CD4-positive, alpha-beta T cell treated with Interferon gamma for 1 hour (primary cell): ENCODE results near the gene AGMO.

Experiments used
- DNase-seq: peaks from one replicate; pipeline ENCODE4 v3.0.0-alpha.2; 2020

Gene AGMO

GRCh38 chr7:15494711-15495110 is 67.1 kb downstream of the AGMO start:
- DNase-seq: no peak

DNA sequence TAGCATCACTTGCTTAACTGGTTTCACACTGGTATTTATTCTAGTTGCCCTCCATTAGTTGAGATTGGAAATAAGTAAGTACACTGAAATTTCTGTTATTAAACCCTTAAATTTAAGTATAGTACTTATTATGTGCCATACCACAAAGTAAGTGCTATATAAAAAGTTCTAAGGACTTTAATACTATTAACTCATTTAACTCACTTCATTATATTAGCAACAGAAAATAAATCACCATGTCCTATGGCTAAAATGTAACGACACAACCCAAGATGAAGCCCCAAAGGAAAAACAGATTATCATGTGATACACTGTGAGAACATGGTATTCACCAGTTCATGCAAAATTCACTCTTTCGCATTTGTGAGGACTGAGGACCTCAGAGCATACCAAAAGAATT is 70.5 kb downstream of the AGMO start:
- DNase-seq: no peak

- DNase-seq: no peak
Observed at GRCh38 chr7:15490291-15490690, 71.5 kb downstream of the AGMO start.

- DNase-seq: no peak
Observed at GRCh38 chr7:15489861-15490260, 72.0 kb downstream of the AGMO start.

- no peak for DNase-seq
Observed at GRCh38 chr7:15489383-15489782, 72.4 kb downstream of the AGMO start.

GRCh38 chr7:15488401-15488800 is 73.4 kb downstream of the AGMO start:
- no peak for DNase-seq

GRCh38 chr7:15487896-15488295 is 73.9 kb downstream of the AGMO start:
- no peak for DNase-seq

DNA sequence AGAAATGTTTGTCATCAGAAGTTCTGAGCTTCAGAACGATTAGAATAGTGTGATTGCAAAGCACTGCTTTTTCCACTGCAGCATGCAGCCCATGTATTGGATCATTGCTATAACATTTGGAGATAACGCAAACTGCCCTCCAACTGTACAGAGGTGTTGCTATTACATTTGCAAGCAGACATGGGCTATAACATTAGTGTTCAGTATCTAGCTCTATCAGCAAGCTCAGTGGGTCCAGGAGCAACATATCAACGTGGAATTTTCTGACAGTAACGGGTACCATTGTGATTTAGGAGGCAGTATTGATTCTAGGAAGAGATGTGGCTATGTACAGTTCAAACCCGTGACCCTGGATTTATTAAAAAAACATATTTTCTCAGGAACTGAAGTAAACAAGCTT is 75.8 kb downstream of the AGMO start:
- DNase-seq: no peak

- DNase-seq: no peak
Observed at GRCh38 chr7:15485431-15485830, 76.4 kb downstream of the AGMO start.

- DNase-seq: no peak
Observed at GRCh38 chr7:15481132-15481531, 80.7 kb downstream of the AGMO start.

GRCh38 chr7:15478401-15478800 is 83.4 kb downstream of the AGMO start:
- DNase-seq: no peak

GRCh38 chr7:15476531-15476918 is 85.3 kb downstream of the AGMO start:
- no peak for DNase-seq

GRCh38 chr7:15475808-15476530 is 85.8 kb downstream of the AGMO start:
- no peak for DNase-seq

DNA sequence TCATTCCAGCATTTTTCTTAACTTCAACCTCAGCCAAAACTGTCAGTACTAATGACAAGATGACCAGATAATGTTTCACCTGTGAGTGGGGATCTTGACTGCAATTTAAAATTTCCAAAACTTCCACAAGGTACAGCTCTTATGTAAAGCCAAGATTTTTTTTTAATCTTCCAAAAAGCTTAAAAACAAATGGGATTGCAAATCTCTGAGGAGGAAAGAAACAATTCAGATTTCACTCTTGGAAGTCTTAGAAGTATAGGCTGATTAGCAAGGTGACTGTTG is 90.2 kb downstream of the AGMO start:
- DNase-seq: no peak

DNA sequence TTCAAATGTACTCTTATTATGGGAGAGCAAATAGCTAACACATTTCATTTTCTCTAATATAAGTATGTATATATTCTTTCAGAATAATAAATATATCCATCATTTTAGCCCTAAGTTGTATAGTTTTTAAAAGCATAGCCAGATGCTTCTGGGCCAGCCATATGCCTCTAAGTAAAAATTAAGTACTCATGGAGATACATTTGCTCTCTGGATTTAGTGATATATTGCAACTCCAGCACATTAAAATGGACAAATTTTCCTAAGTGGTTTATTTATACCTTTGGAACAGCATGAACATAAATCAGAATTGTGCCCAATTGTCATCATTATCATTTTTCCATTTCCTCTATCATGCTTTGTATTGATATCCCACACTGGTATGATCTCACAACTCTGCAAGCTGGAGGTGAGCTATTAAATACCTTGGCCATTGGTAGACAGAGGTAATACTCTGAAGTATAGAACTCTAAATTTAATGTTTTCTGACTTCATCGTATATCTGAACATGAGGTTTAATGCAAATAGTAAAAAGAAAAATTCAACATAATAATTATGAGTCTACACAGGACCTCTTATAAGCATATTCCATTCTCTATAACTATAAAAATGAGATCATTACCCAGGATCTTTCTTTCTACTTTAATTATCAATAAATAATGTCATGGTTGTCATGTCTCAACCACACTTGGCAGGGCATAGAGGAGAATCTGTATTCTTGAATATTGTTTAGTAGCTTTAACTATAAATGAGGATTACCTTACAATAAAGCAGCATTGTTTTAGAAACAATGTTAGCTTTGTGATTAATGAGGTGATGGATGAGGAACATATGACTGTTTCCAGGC is 90.8 kb downstream of the AGMO start:
- DNase-seq: no peak

DNA sequence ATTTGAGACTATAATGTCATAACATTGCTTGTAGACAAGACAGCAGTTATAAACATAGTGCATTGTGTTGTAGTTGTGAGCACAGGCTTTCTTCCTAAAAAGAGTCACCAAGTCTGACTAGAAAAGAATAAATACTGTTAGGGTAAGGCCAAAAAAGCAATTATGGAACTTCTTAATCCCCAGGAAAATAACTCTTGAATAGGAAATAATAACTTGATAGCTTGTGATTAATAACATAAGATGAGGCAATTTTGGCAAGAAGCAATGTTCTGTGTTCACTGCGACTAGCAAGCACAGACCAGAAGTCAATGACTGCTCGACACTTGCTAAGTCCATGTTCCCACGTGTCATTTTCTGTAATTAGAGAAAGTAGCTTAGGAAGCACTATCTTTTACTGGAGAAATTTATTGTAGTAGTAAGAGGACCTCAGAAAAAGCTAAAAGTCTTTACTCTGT is 97.1 kb downstream of the AGMO start:
- DNase-seq: no peak

GRCh38 chr7:15463801-15464666 is 97.8 kb downstream of the AGMO start:
- DNase-seq: no peak

DNA sequence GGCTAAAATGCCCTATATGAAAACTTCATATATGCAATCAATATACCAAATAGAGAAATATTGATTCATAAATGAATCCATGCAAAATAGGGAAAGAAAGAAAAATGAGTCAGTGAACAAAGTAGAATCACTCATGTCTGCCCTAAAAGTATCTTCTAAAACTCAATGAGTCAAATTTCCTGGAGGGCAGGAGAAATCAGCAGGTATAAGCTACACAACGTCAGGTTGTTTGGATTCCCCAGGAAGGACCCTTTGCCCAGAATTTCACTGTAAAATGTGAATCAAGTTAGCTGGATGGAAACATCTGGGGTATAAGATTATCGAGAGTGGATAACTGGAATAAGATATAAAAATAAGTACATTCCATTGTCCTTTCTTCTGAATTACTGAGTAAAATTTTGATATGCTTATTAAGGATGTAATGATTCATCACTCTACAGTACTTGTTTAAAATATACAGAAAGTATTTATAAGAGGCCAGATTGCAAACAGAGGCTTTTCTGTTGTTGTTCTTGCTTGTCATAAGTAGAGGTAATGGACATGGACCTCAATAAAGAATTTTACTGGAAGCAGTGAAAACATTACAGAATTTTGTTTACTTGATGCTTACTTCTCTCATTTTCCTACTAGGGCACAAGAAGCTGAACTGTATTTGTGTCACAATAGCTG is 99.0 kb downstream of the AGMO start:
- DNase-seq: no peak

DNA sequence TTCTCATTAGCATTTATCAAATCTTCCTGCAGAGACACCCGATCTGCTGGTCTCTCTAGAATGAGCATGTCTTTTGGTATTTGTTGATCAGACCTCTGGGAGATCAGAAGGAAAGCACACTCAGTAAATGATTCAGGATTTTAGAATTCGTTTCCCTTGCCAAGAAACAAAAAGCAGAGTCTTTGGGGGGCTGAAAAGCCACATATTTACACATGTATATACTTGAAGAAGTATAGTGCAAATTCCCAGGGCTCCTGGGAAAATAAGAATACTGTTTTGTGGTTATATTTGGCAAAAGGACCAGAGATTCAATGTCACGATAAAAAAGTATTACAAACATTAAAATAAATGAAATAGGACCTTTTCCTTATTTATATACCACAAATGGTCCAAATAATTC is 100.2 kb downstream of the AGMO start:
- no peak for DNase-seq

- DNase-seq: no peak
Observed at GRCh38 chr7:15459018-15459615, 102.7 kb downstream of the AGMO start.

GRCh38 chr7:15457990-15458955 is 103.5 kb downstream of the AGMO start:
- DNase-seq: no peak
